K562 (cell line): ENCODE measurements around the gene TF. TPM values are rescaled to one million over a fixed set of nuclear protein-coding genes. Genes with fewer than 3 reads are reported as not detected.

Experiments
- ATAC-seq: fragments of 200-7000 bp; cut with Tn5 transposase; 3 replicates; pipeline ENCODE4 v1.9.1; 2020; ENCODE audit warnings: moderate library complexity
- BruUV-seq: library from RNA; stranded (reverse); fragments of 400-500 nt; replicated peaks from 2 replicates; lab custom pipeline; 2021; lab: Mats Ljungman, UMichigan
- CTCF ChIA-PET: fragments of 300-600 bp; formaldehyde crosslinking; extraction: SDS; loops from one replicate; lab custom pipeline; 2021; ENCODE audit warnings: low intra/inter-chr PET ratio; lab: Yijun Ruan, JAX
- POLR2A ChIA-PET: fragments of 300-600, 350-650 bp; sonication (Branson Sonifier 250); formaldehyde crosslinking; extraction: SDS; loops from one replicate; lab custom pipeline; 2021; ENCODE audit warnings: antibody characterized with exemption, inconsistent platforms; lab: Yijun Ruan, JAX
- DNase-seq, 4 experiments: peaks; one replicate each; pipeline versions ENCODE4 v3.0.0 to v3.0.0-alpha.2; 2011 to 2018; ENCODE audit warnings: low spot score in 3 of 4, mixed read lengths in 3 of 4; ENCODE audit errors: extremely low read depth in 1 of 4
- FAIRE-seq: peaks from 2 replicates; lab custom pipeline; 2011; peaks lifted over from hg19 to GRCh38; lab: Jason Lieb, UNC
- H2AFZ ChIP-seq: 2 replicates; pipeline ENCODE4 v1.6.0; 2011; ENCODE audit warnings: low read depth, low read length, control low read depth, inconsistent platforms
- H3K27ac ChIP-seq: fragments of 200-600 bp; 3 replicates; pipeline ENCODE4 v1.8.0; 2011; ENCODE audit warnings: low read depth, mild to moderate bottlenecking, control low read depth, inconsistent platforms, low read length, moderate library complexity, mixed read lengths; ENCODE audit errors: extremely low read depth
- H3K27me3 ChIP-seq, 2 experiments: fragments of 300-600 bp in 1 of 2; 2 replicates in 1 of 2; 3 replicates in 1 of 2; pipeline versions ENCODE4 v1.6.0 to v1.8.0; 2011; ENCODE audit warnings: inconsistent platforms in 2 of 2, low read length in 2 of 2, mild to moderate bottlenecking in 1 of 2, mixed read lengths in 1 of 2, moderate library complexity in 1 of 2; ENCODE audit not compliant: control insufficient read depth in 2 of 2, insufficient read depth in 2 of 2
- H3K36me3 ChIP-seq: fragments of 300-600 bp; 3 replicates; pipeline ENCODE4 v1.8.0; 2011; ENCODE audit warnings: mild to moderate bottlenecking, low read length, inconsistent platforms; ENCODE audit not compliant: control insufficient read depth, insufficient read depth
- H3K4me1 ChIP-seq, 2 experiments: fragments of 200-600 bp in 1 of 2; replicated peaks in 1 of 2; 2 replicates in 1 of 2; 3 replicates in 1 of 2; pipeline versions ENCODE4 v1.5.1 to v1.8.0; 2011; ENCODE audit warnings: inconsistent platforms in 2 of 2, low read length in 2 of 2, mild to moderate bottlenecking in 1 of 2, mixed read lengths in 1 of 2, moderate library complexity in 1 of 2; ENCODE audit not compliant: control insufficient read depth in 2 of 2, insufficient read depth in 2 of 2
- H3K4me2 ChIP-seq: 2 replicates; pipeline ENCODE4 v1.6.1; 2011; ENCODE audit warnings: low read length, control low read depth, inconsistent platforms, mixed read lengths; ENCODE audit not compliant: insufficient read depth
- H3K4me3 ChIP-seq: fragments of 200-600 bp; sonication (generic), shearing (Covaris generic); 2 replicates; pipeline ENCODE4 v1.5.1; 2016; ENCODE audit warnings: control low read depth, inconsistent platforms
- H3K79me2 ChIP-seq: fragments of 200-600 bp; 3 replicates; pipeline ENCODE4 v1.8.0; 2011; ENCODE audit warnings: low read length, inconsistent platforms; ENCODE audit not compliant: control insufficient read depth, insufficient read depth
- H3K9ac ChIP-seq, 2 experiments: 2 replicates each; pipeline versions ENCODE4 v1.6.0 to v1.6.1; 2011; ENCODE audit warnings: low read depth in 2 of 2, low read length in 2 of 2, control low read depth in 1 of 2, inconsistent platforms in 1 of 2, mild to moderate bottlenecking in 1 of 2, mixed read lengths in 1 of 2; ENCODE audit not compliant: insufficient read depth in 1 of 2
- H3K9me1 ChIP-seq: one replicate; pipeline ENCODE4 v1.6.0; 2011; ENCODE audit warnings: inconsistent platforms, mild to moderate bottlenecking, low read length, moderate library complexity; ENCODE audit not compliant: control insufficient read depth, insufficient read depth
- H3K9me3 ChIP-seq: replicated peaks from 2 replicates; pipeline ENCODE4 v1.5.1; 2011; ENCODE audit warnings: low read depth, low read length, inconsistent platforms; ENCODE audit not compliant: control insufficient read depth, insufficient read depth
- H4K20me1 ChIP-seq: replicated peaks from 2 replicates; pipeline ENCODE4 v1.6.1; 2011; ENCODE audit warnings: low read length, inconsistent platforms, mixed read lengths; ENCODE audit not compliant: control insufficient read depth, insufficient read depth
- CUX1 ChIP-seq: fragments of 200-800 bp; sonication (Bioruptor generic); IDR thresholded peaks from 2 replicates; pipeline ENCODE4 v1.6.1; 2016; ENCODE audit warnings: missing genetic modification characterization, missing compliant biosample characterization
- WGBS: fragments of 100-300 bp; shearing (Covaris generic); methylation state at CpG from one replicate; pipeline ENCODE4 v1.1.6; 2016; ENCODE audit warnings: low coverage, mixed read lengths; ENCODE audit not compliant: insufficient coverage; ENCODE audit errors: missing lambda C conversion rate; 5-methylcytosine and 5-hydroxymethylcytosine counted together
- in situ Hi-C: fragments of 300-500 bp; cut with MboI; formaldehyde crosslinking; loops from 4 replicates; pipeline ENCODE4 v1.15.0; 2018; ENCODE audit warnings: inconsistent platforms, mixed read lengths
- intact Hi-C: fragments of 100-400 bp; cut with micrococcal nuclease; formaldehyde crosslinking; loops from 2 replicates; pipeline ENCODE4 v1.14.2; 2022
- polyA plus RNA-seq, 8 experiments: library from polyadenylated mRNA; depleted of rRNA in 4 of 8; stranded (reverse) in 5 of 8; unstranded in 3 of 8; fragments of >200 nt; fragmentation: Nextera tagmentation in 2 of 8; fragmentation: Illumina TruSeq in 1 of 8; extraction: Ambion mirVana in 2 of 8; extraction: Trizol in 1 of 8; gene quantifications; 2 replicates each; pipeline versions ENCODE4 v1.2.1 to v1.2.3, GENCODE V29; 2011 to 2014; ENCODE audit warnings: inconsistent platforms in 1 of 8, missing spikeins in 1 of 8
- total RNA-seq, 7 experiments: library from RNA; depleted of rRNA in 6 of 7; stranded (reverse); fragments of >200 nt in 6 of 7; fragmentation: Illumina TruSeq in 2 of 7; extraction: Trizol in 2 of 7; gene quantifications; 2 replicates each; pipeline versions ENCODE4 v1.2.1 to v1.2.3, GENCODE V29; 2011 to 2021; ENCODE audit warnings: low replicate concordance in 1 of 7

The TF gene
- total and polyA plus RNA-seq, 9 of the 15 experiments (the other 6 are each of a cell fraction or from before 2014, with no cell fraction given), result 0.09 to 9.2 (median 3.1) TPM

GRCh38 chr3:133777807-133778568 lies 31.8 kb downstream of the TF start:
- in situ Hi-C loops, result no loop called here
- no peaks in the 10 kb centered on the region for H3K36me3 ChIP-seq
- H3K79me2 ChIP-seq, result no peaks in the 10 kb centered on the region
- H3K27ac ChIP-seq, result no peak overlapping the region
- no TSS peak for BruUV-seq
- no peak overlapping the region for H2AFZ ChIP-seq
- ATAC-seq (no peak), FAIRE-seq (no peak)
- no peak overlapping the region for H3K4me2 ChIP-seq
- peaks cover 2% of the 10 kb centered on the region for H3K9me1 ChIP-seq
- TF ChIP-seq CUX1 (CRISPR knock-in tag), result no peak
- TF ChIP-seq, all 486 proteins: peak for 0
- Histone ChIP-seq H4K20me1 (no peaks in the 10 kb centered on the region), H3K4me1 (peaks cover 0 to 4% of the 10 kb centered on the region in 2 experiments; a peak in 3 of 5 replicates), H3K4me3 (no peak overlapping the region), H3K9me3 (no peaks in the 10 kb centered on the region), H3K27me3 (peaks cover 0 to 13% of the 10 kb centered on the region in 2 experiments; a peak in 2 of 5 replicates), H3K9ac (no peak overlapping the region)
- intact Hi-C loops, result loop anchor here (1.0 kb wide), 1 partner anchor 115 kb away; no protein-coding TSS in a partner anchor
- ChIA-PET CTCF (interaction anchor here (0.8 kb wide), 1 partner anchor 114 kb away, joined by 3 read pairs; no protein-coding TSS in a partner anchor), POLR2A (no interaction called here)
- no peak for DNase-seq
- WGBS, result 11% methylated on average over 7 of the region's 8 CpGs
